Psoas muscle (tissue), 8 donors: ENCODE results near the gene RNASEL. TPM values are rescaled to one million over a fixed set of nuclear protein-coding genes. Genes with fewer than 3 reads are reported as not detected.
"Not testable (repeated sequence)": the region's sequence is repeated elsewhere in the genome, so short reads cannot be mapped to it uniquely, and the experiment has no call there.

ENCODE experiments used
- ATAC-seq, 4 donors: fragments of 200-7000 bp; cut with Tn5 transposase; one replicate each; pipeline ENCODE4 v1.9.1; 2020; ENCODE audit warnings: moderate library complexity in 3 of 4, mild to moderate bottlenecking in 2 of 4
- DNase-seq, 2 donors: peaks; one replicate each; pipeline ENCODE4 v3.0.0-alpha.2; 2020
- H3K27ac ChIP-seq: fragments of 200-600 bp; one replicate; pipeline ENCODE4 v1.8.0; 2022
- H3K27me3 ChIP-seq, 3 donors: fragments of 200-600 bp in 1 of 3; one replicate each; pipeline versions ENCODE4 v1.6.1 to v1.8.0; 2013 to 2022; ENCODE audit warnings: low read length in 2 of 3, mild to moderate bottlenecking in 2 of 3, moderate library complexity in 1 of 3; ENCODE audit not compliant: insufficient read depth in 3 of 3
- H3K36me3 ChIP-seq, 2 donors: fragments of 200-600 bp in 1 of 2; one replicate each; pipeline versions ENCODE4 v1.6.1 to v1.8.0; 2013 to 2022; ENCODE audit warnings: low read depth in 1 of 2, mild to moderate bottlenecking in 1 of 2, moderate library complexity in 1 of 2; ENCODE audit not compliant: insufficient read depth in 1 of 2
- H3K4me1 ChIP-seq: fragments of 200-600 bp; one replicate; pipeline ENCODE4 v1.8.0; 2022
- H3K4me3 ChIP-seq: fragments of 200-600 bp; one replicate; pipeline ENCODE4 v1.8.0; 2022; ENCODE audit warnings: mild to moderate bottlenecking
- H3K9me3 ChIP-seq: fragments of 200-600 bp; one replicate; pipeline ENCODE4 v1.8.0; 2022
- CTCF ChIP-seq: fragments of 200-600 bp; IDR thresholded peaks from one replicate; pipeline ENCODE4 v1.8.0; 2022; ENCODE audit warnings: antibody characterized with exemption
- WGBS, 3 donors: extraction: QIAGEN DNeasy Blood & Tissue Kit; methylation state at CpG; one replicate each; pipeline versions ENCODE4 v1.1.6 to v1.1.7; 2013; 5-methylcytosine and 5-hydroxymethylcytosine counted together
- intact Hi-C, 2 donors: fragments of 100-400 bp; cut with DNase I; formaldehyde crosslinking; loops; one replicate each; pipeline versions ENCODE4 v1.11.0 to v1.14.2; 2022
- polyA plus RNA-seq, 3 donors: library from polyadenylated mRNA; stranded (reverse); fragments of 200-250 nt; gene quantifications; one replicate each; pipeline ENCODE4 v1.2.3, GENCODE V29; 2013
- total RNA-seq, 4 donors: library from RNA; stranded (reverse); fragmentation: NEBNext Ultra II Directional in 2 of 4; extraction: Animal tissue kit (Norgen Biotek cat#: 25700) in 2 of 4; gene quantifications; one replicate each; pipeline versions ENCODE4 v1.2.1 to v1.2.4, GENCODE V29; 2021 to 2023
- donor health status: healthy with polysubstance abuse.
- donor health status: DM: no; HTN: no; CAD: no; lungs with moderate emphysema.
- donor health status: Bipolar disorder and iron deficiency.
- donor health status: healthy.
- donor health status: DM: yes; HTN: yes; CAD: no.
- donor health status: DM: no; HTN: no; CAD: no.
- donor health status: DM: no; HTN: no; CAD: no.
- donor health status: DM: yes; HTN: yes; CAD: no.

Gene RNASEL
- total and polyA plus RNA-seq, 7 donors: 0.61 to 4.4 (median 2.0) TPM

- H3K9me3 ChIP-seq: no peaks in the 10 kb centered on the region
- ATAC-seq (no peak), DNase-seq (no peak)
- intact Hi-C loops: no loop called here
- no peaks in the 10 kb centered on the region for H3K27me3 ChIP-seq
- no peak for TF ChIP-seq CTCF
- H3K27ac ChIP-seq: no peak overlapping the region
- 58 to 70% (median 67%) methylated on average over 10 to 11 of the region's 11 CpGs for WGBS, 3 donors
- H3K4me3 ChIP-seq: no peak overlapping the region
- no peaks in the 10 kb centered on the region for H3K36me3 ChIP-seq
- H3K4me1 ChIP-seq: no peaks in the 10 kb centered on the region
Observed at GRCh38 chr1:182633657-182634281, 44.7 kb upstream of the RNASEL start.

- Histone ChIP-seq H3K4me1 (no peaks in the 10 kb centered on the region), H3K27me3 (no peaks in the 10 kb centered on the region), H3K27ac (no peak overlapping the region), H3K4me3 (no peak overlapping the region), H3K36me3 (no peaks in the 10 kb centered on the region), H3K9me3 (no peaks in the 10 kb centered on the region)
- ATAC-seq: no peak
- intact Hi-C loops: no loop called here
- no peak for DNase-seq
- no peak for TF ChIP-seq CTCF
Observed at GRCh38 chr1:182633031-182633430, 44.0 kb upstream of the RNASEL start.

- H3K36me3 ChIP-seq, ATAC-seq, H3K4me3 ChIP-seq, H3K27ac ChIP-seq, H3K4me1 ChIP-seq, intact Hi-C loops, H3K9me3 ChIP-seq, H3K27me3 ChIP-seq, DNase-seq: not testable (repeated sequence)
- whole genome bisulfite sequencing, 3 donors: 74 to 80% (median 80%) methylated on average over 12 of the region's 12 CpGs
Observed at GRCh38 chr1:182632441-182632857, 43.4 kb upstream of the RNASEL start.

DNA sequence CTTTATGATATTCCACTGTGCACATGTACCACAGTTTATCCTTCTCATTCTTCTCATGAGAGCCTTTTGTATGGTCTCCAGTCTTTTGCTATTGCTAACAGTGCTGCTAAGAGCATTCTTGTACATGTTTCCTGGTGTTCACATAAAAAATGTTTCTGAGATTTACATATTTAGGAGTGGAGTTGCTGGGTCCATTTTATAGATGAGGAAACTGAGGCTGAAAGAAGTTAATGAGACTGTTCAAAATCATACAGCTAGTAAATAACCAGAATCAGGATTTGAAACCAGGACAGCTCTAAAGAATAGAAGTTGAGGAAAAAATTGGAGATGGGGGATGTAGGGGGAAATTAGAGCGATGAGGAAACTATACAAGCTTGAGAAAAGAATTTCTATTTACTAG is 42.9 kb upstream of the RNASEL start:
- no peak for DNase-seq
- Histone ChIP-seq H3K4me3 (no peak overlapping the region), H3K36me3 (no peaks in the 10 kb centered on the region), H3K27me3 (no peaks in the 10 kb centered on the region), H3K27ac (no peak overlapping the region), H3K9me3 (no peaks in the 10 kb centered on the region), H3K4me1 (no peaks in the 10 kb centered on the region)
- intact Hi-C loops: no loop called here
- no peak for ATAC-seq
- no peak for TF ChIP-seq CTCF
- 61 to 94% (median 92%) methylated on average over 1 of the region's 1 CpG for WGBS, 3 donors

- Histone ChIP-seq H3K36me3 (no peaks in the 10 kb centered on the region), H3K4me1 (no peaks in the 10 kb centered on the region), H3K9me3 (no peaks in the 10 kb centered on the region), H3K27me3 (no peaks in the 10 kb centered on the region), H3K27ac (no peak overlapping the region), H3K4me3 (no peak overlapping the region)
- no peak for TF ChIP-seq CTCF
- no peak for DNase-seq
- intact Hi-C loops: no loop called here
- no peak for ATAC-seq
Observed at GRCh38 chr1:182631053-182631677, 42.1 kb upstream of the RNASEL start.
